Activated CD8-positive, alpha-beta T cell treated with anti-CD3 and anti-CD28 coated beads for 36 hours (primary cell): Measurements from ENCODE around the gene MDM4. TPM values are rescaled to one million over a fixed set of nuclear protein-coding genes. Genes with fewer than 3 reads are reported as not detected.

Source experiments
- ATAC-seq: fragments of 200-7000 bp; cut with Tn5 transposase; one replicate; pipeline ENCODE4 v1.10.0; 2021; ENCODE audit warnings: mild to moderate bottlenecking, moderate library complexity
- CTCF ChIA-PET: fragments of 350-600 bp; sonication (Branson Sonifier 250); formaldehyde crosslinking; loops from one replicate; lab custom pipeline; 2021; ENCODE audit warnings: antibody characterized with exemption; lab: Charles Lee
- POLR2A ChIA-PET: fragments of 350-600 bp; sonication (Branson Sonifier 250); formaldehyde crosslinking; loops from one replicate; lab custom pipeline; 2021; ENCODE audit warnings: antibody characterized with exemption; lab: Charles Lee
- DNase-seq: peaks from one replicate; pipeline ENCODE4 v3.0.0-alpha.2; 2020
- H3K27ac Mint-ChIP-seq: one replicate; pipeline ENCODE4 v1.8.0; 2021; ENCODE audit warnings: mild to moderate bottlenecking, mixed read lengths
- H3K27me3 Mint-ChIP-seq: one replicate; pipeline ENCODE4 v1.8.0; 2021; ENCODE audit warnings: mixed read lengths
- H3K36me3 Mint-ChIP-seq: one replicate; pipeline ENCODE4 v1.8.0; 2021; ENCODE audit warnings: low read depth, mixed read lengths
- H3K4me1 Mint-ChIP-seq: one replicate; pipeline ENCODE4 v1.8.0; 2021; ENCODE audit warnings: low read depth, mixed read lengths
- H3K4me3 Mint-ChIP-seq: one replicate; pipeline ENCODE4 v1.8.0; 2021; ENCODE audit warnings: mild to moderate bottlenecking, moderate library complexity, mixed read lengths
- H3K9me3 Mint-ChIP-seq: one replicate; pipeline ENCODE4 v1.8.0; 2021; ENCODE audit warnings: mixed read lengths
- intact Hi-C: fragments of 100-400 bp; cut with micrococcal nuclease; formaldehyde crosslinking; loops from one replicate; pipeline ENCODE4 v1.10.0; 2022
- total RNA-seq, 2 experiments: library from RNA; stranded (reverse); gene quantifications; one replicate each; pipeline ENCODE4 v1.2.3, GENCODE V29; 2021
- TF ChIP-seq, protein P1 (sequence below): fragments of 200-600 bp; IDR thresholded peaks from one replicate; pipeline ENCODE4 v1.8.0; 2022; ENCODE audit warnings: antibody characterized with exemption, mild to moderate bottlenecking

MDM4 gene
- total RNA-seq, 2 experiments from 2014 or later, result 89.6 to 94.8 TPM

DNA sequence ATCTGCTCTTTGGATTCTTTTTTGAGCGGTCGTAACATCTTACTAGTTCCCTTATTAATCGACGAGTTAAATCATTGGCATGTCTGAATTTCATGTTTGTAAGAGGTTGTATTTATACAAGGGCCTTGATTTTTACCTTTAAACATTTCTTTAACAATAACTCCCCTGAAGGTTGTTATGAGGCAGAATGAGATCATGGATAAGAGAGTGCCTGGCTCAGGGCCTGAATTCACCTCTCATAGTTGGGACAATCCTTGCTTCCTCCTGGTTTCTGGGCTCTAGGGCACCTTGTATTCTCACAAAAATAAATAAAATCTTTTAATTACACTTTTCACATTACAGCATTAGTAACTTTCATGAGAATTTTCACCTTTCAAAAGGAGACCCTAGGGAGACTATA is 55.4 kb downstream of the MDM4 start:
- Mint-ChIP-seq H3K27me3 (no peaks in the 10 kb centered on the region), H3K27ac (no peak overlapping the region), H3K4me1 (peaks cover 3% of the 10 kb centered on the region), H3K4me3 (no peak overlapping the region), H3K36me3 (peaks cover 23% of the 10 kb centered on the region), H3K9me3 (no peaks in the 10 kb centered on the region)
- TF ChIP-seq, protein P1, sequence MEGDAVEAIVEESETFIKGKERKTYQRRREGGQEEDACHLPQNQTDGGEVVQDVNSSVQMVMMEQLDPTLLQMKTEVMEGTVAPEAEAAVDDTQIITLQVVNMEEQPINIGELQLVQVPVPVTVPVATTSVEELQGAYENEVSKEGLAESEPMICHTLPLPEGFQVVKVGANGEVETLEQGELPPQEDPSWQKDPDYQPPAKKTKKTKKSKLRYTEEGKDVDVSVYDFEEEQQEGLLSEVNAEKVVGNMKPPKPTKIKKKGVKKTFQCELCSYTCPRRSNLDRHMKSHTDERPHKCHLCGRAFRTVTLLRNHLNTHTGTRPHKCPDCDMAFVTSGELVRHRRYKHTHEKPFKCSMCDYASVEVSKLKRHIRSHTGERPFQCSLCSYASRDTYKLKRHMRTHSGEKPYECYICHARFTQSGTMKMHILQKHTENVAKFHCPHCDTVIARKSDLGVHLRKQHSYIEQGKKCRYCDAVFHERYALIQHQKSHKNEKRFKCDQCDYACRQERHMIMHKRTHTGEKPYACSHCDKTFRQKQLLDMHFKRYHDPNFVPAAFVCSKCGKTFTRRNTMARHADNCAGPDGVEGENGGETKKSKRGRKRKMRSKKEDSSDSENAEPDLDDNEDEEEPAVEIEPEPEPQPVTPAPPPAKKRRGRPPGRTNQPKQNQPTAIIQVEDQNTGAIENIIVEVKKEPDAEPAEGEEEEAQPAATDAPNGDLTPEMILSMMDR, result no peak
- ChIA-PET CTCF (interaction anchor here (0.8 to 7.8 kb wide), 5 partner anchors 8 to 239 kb away, joined by 3 to 176 read pairs (median 5); no protein-coding TSS in a partner anchor), POLR2A (no interaction called here)
- ATAC-seq (no peak), DNase-seq (no peak)
- intact Hi-C loops, result no loop called here

DNA sequence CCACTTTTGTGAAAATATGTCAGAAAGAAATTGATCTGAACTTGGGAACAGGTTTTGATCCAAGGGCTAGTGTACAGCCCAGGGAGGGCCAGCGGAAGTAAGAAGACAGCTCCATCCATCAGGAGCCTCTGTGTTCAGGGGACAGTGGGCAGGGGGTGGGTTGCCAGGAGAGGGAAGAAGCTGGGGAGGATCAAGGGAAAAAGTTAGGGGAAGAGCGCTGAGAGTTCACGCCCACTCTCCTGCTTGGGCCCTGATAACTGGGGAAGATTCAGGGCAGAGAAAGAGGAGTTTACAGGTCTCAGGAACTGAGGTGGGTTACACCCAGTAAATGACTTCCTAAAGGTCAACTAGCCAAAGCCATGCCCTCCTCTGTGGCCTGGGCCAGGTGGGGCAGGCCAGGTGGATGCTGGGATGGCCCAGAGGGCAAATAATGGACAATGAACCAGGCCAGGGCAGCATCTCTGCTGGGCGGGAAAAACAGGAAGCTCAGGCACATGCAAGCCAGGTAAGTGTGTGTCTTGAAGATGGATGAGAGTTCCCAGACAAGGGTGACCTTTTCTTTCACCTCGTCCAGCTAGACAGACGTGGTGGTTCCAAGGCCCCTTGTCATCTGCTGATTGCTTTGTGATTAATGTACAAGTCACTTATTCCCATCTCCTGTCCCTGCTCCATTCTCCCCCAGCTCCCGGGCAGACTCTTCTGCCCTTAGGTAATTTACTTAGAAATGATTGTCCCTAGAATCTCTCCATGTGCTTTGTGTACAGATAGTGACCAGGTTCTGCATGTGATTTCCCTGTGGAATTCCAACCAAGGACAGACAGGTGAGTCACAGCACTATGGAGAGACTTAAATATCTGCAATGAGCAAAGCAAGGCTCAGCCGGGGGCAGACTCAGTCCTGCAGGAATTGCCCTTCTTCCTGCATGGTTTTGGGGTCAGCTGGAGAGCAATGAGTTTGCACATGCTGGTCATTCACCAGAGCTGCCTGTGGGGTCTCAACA is 57.0 kb downstream of the MDM4 start:
- intact Hi-C loops, result no loop called here
- no peak overlapping the region for H3K27ac Mint-ChIP-seq
- H3K27me3 Mint-ChIP-seq, result no peaks in the 10 kb centered on the region
- TF ChIP-seq, protein P1, result no peak
- ChIA-PET CTCF (interaction anchor here (1.5 to 2.5 kb wide), 3 partner anchors 7 to 234 kb away, joined by 9 to 14 read pairs (median 10); no protein-coding TSS in a partner anchor), POLR2A (no interaction called here)
- H3K4me3 Mint-ChIP-seq, result no peak overlapping the region
- no peaks in the 10 kb centered on the region for H3K9me3 Mint-ChIP-seq
- no peak for ATAC-seq
- DNase-seq, result no peak
- peaks cover 6% of the 10 kb centered on the region for H3K4me1 Mint-ChIP-seq
- H3K36me3 Mint-ChIP-seq, result peaks cover 19% of the 10 kb centered on the region

DNA sequence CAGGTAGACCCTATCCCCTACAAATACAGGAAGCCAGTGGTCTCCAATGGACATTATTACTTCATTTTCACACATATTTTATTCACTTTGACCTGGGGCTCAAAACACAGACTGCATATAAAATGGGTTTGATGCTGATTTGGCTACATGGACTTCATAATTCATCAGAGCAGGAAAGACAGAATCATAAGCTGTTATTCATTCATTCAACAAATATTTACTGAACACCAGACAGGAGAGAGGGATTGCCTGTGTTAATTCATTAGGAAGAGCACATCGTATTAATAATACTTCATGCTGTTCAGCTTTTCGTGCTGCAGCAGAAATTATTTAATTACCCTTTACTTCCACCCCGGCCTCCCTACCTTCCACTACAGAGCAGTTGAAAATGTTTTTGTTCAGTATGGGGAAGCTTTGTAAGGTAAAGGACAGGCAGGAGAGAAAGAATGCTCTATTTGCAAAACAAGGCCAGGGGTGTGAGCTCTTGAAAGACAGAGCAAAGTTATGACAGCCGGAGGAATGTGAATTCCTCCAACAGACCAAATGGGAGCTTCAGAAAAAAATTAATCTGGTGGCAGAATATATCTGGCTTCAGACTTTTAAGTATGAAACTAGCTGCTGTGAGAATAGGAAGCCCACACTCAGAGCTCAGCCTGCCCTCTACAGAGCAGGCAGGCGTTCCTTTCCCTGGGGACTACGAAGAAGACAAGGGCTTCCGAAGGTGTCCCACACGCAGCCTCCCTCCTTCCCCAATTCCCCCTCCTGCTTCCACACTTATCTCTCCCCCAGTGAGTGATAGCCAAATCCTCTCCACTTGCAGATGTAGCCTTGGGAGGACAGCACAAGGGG is 58.0 kb downstream of the MDM4 start:
- CTCF ChIA-PET, result interaction anchor here (1.5 to 2.5 kb wide), 3 partner anchors 8 to 233 kb away, joined by 9 to 14 read pairs (median 10); no protein-coding TSS in a partner anchor
- Mint-ChIP-seq H3K4me3 (no peak overlapping the region), H3K27me3 (no peaks in the 10 kb centered on the region), H3K27ac (no peak overlapping the region), H3K9me3 (no peaks in the 10 kb centered on the region), H3K36me3 (peaks cover 19% of the 10 kb centered on the region), H3K4me1 (peaks cover 13% of the 10 kb centered on the region)
- TF ChIP-seq, protein P1, result no peak
- DNase-seq (no peak), ATAC-seq (no peak)
- intact Hi-C loops, result no loop called here
- POLR2A ChIA-PET, result no interaction called here

DNA sequence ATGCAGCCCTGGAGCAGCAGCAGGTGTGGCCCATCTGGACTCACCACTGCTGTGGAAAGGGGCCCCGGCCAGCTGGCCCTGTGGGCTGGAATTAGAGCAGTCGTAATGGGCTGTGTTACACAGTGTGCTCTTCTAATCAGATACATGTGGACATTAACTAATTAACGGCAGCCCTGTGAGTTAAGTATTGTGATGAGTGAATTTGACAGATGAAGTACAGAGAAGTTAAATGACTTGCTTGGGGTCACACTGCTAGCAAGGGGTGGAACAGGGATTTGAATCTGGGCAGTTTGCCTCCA is 58.6 kb downstream of the MDM4 start:
- Mint-ChIP-seq H3K9me3 (no peaks in the 10 kb centered on the region), H3K36me3 (peaks cover 18% of the 10 kb centered on the region), H3K27me3 (no peaks in the 10 kb centered on the region), H3K4me3 (no peak overlapping the region), H3K4me1 (peaks cover 18% of the 10 kb centered on the region), H3K27ac (no peak overlapping the region)
- POLR2A ChIA-PET, result no interaction called here
- CTCF ChIA-PET, result interaction anchor here (1.5 to 2.5 kb wide), 3 partner anchors 9 to 232 kb away, joined by 9 to 14 read pairs (median 10); no protein-coding TSS in a partner anchor
- intact Hi-C loops, result no loop called here
- TF ChIP-seq, protein P1, result no peak
- DNase-seq, result no peak
- no peak for ATAC-seq
